GM18519 (cell line): ENCODE measurements around the gene DDX54.

Source experiments
- ATAC-seq: cut with Tn5 transposase; IDR thresholded peaks from one replicate; pipeline ENCODE4 v1.9.1; 2021; ENCODE audit warnings: mild to moderate bottlenecking, moderate library complexity; ENCODE audit not compliant: unreplicated experiment, low FRiP score

The DDX54 gene

GRCh38 chr12:113185180-113186032, at the start of gene DDX54, which contains the start of gene RITA1:
Gene DDX54 (minus strand): TSS chr12:113185478. CDS start chr12:113185451, 27 bp downstream.
Gene RITA1 (plus strand): TSS chr12:113185721. CDS start chr12:113186747, 1,026 bp downstream.
- peak; percentile 39 for ATAC-seq

GRCh38 chr12:113234483-113234882, 49.2 kb upstream of the DDX54 start:
- no peak for ATAC-seq

DNA sequence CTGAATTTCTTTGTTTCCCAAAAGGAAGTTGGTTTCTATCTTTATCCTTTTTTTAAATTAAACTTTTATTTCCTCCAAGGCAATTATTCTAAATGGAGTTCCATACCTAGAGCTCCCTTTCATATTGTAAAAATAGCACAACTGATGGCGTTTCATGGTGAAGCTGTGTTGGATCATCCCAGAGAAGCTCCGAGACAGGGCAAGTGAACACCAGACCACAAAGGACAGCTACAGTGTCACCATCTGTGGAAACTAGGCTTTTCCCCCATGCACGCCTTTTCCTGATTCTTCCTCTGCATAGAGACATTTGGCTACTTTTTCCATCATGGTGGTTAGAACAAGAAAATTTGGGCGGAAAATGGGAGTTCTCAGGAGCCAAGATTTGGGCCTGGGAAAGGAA, 48.7 kb upstream of the DDX54 start:
- no peak for ATAC-seq

DNA sequence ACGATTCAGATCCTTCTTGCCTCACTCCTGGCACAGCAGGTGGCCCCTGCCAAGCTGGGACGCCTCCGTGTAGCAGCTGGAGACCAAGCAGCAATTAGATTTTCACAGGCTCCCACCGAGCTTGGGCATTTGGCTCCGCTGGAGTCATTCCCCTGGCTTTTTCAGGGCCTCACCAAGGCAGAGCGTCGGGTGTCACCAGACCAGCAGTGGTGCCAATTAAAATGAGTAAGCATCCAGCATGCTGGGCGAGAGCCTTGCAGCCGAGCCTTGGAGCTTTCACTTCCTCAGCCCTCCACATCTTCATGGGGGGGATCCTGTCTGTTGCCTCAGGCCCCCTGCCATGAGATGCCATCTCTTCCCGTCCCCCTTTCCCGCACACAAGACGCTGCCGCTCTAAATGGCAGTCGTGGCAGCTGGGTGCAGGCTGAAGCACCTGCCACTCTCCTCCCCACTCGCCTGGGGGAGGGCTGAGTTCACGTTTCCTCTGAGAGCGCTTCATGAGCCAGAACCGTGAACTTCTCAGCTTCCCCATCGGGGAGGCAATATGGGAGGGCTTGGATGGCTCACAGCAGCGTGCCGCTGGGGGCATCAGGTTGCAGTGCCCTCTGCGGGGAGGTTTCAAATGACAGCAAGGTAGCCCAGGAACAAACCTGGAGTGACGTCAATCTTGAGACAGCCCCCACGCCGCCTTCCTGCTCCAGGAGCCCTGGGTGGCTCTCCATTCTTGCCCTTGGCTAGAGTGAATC, 47.7 kb upstream of the DDX54 start:
- peak; percentile 34 for ATAC-seq

- ATAC-seq = no peak
Measured at GRCh38 chr12:113232089-113232839, 47.0 kb upstream of the DDX54 start.

- ATAC-seq = no peak
Measured at GRCh38 chr12:113231235-113232088, 46.2 kb upstream of the DDX54 start.

DNA sequence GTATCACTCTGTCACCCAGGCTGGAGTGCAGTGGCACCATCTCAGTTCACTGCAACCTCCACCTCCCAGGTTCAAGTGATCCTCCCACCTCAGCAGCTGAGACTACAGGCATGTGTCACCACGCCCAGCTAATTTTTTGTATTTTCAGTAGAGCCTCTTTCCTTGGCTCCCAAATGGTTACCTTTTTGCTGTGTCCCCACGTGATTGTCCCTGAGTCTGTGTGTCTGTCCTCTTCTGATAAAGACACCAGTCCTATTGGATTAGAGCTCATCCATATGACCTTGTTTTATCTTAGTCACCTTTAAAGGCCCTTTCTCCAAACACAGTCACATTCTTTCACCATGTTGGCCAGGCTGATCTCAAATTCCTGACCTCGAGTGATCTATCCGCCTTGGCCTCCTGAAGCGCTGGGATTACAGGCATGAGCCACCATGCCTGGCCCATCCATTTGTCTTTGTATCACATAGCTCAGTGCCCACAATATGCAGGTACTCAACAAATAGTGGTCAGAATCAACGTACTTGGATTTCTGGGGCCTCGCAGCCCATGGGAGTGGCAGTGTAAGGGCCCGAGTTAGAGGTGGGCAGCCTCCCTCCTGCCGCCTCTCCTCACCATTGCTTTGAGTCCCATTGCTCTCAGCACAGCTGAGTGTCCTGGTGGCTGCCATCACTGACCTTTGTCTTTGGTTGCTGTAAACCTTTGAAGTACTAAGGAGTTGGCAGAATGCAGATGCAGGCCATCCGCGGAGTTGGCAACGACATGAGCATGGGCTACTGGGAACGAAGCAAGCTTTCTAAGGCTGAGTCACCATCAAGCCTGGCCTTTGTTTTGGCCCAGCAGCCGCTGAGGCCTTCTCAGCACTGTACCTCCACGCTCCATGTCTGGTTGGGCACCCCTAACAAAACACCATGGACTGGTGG, 45.3 kb upstream of the DDX54 start:
- no peak for ATAC-seq

DNA sequence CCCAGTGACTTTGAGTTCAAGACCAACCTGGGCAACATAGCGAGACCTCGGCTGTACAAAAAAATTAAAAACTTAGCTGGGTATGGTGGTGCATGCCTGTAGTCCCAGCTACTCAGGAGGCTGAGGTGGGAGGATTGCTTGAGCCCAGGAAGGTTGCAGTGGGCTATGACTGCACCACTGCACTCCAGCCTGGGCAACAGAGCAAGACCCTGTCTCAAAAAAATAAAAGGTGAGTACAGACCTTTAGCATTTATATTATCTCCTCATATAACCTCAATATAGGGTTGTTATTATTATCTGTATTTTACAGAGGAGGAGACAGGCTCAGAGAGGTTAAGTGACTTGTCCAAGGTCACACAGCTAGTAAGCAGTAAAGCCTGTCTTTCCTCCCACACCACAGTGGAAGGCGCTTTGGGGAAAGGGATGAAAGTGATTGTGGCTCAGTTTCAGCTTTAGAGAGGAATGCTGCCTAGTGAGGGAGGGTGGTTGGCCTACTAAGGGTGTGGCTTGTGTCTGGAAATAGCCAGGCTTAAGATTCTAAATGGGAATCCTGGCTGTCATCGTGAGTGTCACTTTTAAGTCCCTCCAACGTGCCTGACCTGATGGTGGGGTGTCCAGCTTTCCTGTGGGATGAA, 43.2 kb upstream of the DDX54 start:
- ATAC-seq = no peak

- ATAC-seq = no peak
Measured at GRCh38 chr12:113227686-113228391, 42.6 kb upstream of the DDX54 start.

DNA sequence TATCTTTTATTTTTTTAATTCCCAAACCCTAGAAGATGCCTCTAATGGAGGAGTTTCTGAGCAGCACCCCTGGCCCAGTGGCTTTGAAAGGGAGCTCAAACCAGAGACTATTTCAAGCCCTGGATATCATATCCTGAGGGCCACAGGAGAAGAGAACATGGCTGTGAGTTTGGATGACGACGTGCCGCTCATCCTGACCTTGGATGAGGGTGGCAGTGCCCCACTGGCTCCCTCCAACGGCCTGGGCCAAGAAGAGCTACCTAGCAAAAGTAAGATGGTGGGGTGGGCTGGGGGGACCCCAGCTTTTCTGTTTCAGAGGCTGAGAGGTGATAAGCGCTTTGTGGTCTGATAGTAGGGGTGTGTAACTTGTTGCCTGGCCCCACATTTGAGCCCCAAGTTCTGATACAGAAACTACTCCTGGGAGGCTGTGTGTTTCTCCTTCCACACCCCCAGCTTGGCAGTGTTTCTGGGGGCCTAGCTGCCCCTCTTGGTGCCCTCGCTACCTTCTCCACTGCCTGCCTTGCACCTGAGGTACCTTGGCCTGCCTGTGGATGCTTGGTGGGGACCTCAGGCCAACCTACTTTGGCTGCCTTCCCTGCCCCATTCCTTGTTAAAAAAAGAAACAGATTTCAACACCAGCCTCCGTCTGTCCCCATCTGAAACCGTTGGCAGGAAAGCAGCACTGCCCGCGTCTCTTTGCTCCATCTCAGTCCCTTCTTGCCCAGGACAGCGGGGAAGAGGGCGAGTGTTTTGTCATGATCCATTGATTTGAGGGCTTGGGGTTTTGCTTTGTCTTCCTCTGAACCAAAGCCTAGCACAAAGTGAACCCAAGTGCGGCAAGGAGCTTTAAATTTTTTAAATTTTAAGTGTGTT, 41.7 kb upstream of the DDX54 start:
- ATAC-seq = no peak

DNA sequence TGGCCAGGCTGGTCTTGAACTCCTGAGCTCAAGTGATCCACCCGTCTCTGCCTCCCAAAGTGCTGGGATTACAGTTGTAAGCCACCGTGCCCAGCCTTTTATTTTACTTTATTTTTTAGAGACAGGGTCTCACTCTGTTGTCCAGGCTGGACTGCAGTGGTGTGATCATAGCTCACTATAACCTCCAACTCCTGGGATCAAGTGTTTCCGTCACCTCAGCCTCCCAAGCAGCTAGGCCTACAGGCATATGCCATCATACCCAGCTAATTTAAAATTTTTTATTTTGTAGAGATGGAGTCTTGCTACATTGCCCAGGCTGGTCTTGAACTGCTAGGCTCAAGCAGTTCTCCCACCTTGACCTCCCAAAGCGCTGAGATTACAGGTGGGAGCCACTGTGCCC, 39.7 kb upstream of the DDX54 start:
- ATAC-seq = no peak

DNA sequence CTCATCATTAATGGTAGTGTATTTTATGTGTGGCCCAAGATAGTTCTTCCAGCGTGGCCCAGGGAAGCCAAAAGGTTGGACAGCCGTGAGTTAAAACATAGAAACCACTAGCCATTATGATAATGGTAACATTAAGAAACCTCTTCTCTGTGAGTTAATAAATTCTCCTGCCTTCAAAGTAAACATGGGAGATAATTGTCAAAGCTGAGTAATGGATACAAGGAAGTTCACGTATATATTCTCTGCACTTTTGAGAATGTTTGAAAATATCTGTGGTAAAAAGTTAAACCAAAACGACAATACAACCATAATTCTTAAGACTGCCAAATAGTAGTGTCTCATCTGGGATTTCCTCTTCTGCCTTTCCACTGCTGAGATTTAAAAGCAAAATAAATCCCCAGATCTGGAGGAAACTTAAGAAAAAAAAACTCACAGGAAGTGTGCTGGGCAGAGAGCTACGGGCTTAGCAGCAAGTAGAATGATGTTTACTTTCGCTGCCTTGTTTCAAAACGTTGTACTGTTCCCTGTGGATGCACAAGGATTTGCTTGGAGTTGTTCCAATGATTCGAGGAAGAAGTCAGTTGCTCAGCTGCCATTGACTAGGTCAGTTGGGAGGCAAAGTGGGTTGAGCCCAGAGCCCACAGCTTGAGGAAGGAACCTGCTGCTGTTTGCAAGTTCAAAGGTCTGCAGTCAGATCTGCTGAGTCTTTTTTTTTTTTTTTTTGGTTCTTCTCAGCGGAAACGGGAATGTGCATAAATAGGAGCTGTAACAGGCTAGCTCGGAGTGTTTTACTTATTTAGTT, 37.7 kb upstream of the DDX54 start:
- no peak for ATAC-seq

DNA sequence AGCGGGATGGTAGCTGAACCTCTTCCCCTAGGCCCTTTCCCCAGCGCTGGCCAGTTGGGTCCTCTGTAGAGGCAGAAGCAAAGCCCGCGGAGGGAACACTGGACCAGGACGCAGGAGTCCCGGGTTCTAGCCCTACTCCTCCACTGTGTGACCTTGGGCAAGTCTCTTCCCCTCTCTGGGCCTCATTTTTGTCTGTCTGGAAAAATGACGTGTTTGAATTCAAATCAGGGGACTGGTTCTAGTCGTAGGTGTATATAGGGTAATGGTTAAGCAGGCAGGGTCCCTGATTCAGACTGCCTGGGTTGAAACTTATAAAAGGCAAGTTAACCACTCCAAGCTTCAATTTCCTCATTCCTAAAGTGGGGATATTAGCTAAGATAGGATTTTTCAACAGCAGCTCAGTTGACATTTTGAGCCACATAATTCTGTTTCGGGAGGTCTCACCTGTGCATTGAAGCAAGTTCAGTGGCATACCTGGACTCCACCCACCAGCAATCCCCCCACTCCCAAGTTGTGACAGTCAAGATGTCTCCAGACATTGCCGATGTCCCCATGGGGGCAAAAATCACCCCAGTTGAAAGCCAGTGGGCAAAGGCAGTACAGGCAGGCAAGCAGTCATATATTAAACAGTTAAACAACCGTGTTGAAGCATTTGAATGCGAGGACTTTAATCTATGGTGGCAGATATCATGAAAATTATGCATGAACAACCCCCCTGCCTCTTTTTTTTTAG, 36.9 kb upstream of the DDX54 start:
- no peak for ATAC-seq

DNA sequence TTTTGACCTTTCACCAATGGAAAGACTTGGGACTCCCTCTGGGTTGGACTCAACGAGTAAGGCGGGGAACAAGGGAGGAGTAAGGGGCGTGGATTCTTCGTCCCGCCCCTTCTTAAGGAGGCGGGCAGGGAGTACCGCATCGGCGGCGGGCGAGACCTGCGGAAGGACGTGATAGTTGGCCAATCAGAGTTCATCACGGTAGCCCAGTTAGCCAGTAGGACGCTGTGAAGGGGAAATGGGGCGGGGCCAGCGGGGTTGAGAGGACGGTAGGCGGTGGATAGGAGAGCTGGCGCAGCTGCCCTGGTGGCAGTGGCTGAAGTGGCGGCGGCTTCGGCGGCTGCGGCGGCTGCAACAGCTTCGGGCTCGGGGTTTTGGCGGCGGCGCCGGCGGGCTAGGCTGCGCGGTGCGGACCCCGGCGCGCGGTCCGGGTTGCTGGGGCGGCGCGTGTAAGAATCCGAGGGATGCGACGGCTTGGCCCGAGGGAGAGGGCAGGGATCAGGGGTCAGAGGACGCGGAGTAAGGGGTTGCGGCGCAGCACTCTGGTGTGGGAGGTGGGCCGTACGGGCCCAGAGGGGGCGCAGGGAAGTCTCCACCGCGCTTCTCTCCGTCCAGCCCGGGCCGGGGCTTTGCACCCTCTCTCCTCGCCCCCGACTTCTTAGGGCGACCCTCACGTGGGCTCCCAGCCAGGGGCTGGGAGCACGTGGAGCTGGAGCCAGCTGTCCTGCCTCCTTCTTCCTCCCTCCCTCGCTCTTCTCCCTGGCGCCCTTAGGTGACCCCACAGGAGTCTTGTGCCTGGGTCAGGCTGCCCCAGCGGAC, 36.1 kb upstream of the DDX54 start, which contains the start of gene TPCN1:
Gene TPCN1 (plus strand): TSS at position 284 of the 816 bp plus-strand sequence. CDS start 5,389 bp downstream, outside the sequence.
- ATAC-seq = peak; percentile 85
